GM18858 (cell line): ENCODE measurements around the gene GCSAM.
A peak's percentile ranks its signal among the peaks of the same experiment; 100 is the strongest.

ENCODE experiments used
- ATAC-seq: cut with Tn5 transposase; IDR thresholded peaks from one replicate; pipeline ENCODE4 v1.9.1; 2021; ENCODE audit not compliant: unreplicated experiment

Gene GCSAM

DNA sequence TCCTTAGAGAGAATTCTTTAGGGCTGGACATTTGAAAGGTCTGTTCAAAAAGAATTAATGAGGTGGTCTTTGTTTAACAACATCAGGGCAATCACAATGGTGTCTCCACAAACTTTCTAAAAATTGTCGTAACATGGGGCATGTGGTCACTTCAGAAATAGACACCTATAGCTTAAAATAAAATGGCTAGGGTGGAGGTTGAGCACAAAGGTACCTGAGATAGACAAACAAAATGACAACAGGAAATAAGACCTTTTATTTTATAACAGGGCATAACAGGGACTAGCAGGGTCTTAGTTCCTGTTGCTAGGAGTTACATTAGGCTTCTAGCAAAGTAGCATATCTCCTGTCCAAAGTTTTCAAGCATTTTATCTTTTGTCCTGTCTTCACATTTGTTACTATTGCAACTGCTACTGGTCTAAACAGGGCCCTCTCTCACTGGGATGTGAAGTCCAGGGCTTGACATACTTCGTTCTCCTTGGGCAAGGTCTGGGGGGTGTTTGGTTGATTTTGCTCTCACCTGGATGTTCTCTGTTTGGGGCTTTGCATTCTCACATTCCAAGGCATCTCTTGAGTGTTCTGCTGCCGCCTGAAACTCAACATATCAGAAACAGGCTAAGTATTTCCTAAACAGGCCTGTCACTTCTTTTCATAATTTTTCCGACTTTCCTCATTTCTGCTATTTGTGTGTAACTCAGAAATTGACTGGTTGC is 3.0 kb downstream of the GCSAM start:
- no peak for ATAC-seq

DNA sequence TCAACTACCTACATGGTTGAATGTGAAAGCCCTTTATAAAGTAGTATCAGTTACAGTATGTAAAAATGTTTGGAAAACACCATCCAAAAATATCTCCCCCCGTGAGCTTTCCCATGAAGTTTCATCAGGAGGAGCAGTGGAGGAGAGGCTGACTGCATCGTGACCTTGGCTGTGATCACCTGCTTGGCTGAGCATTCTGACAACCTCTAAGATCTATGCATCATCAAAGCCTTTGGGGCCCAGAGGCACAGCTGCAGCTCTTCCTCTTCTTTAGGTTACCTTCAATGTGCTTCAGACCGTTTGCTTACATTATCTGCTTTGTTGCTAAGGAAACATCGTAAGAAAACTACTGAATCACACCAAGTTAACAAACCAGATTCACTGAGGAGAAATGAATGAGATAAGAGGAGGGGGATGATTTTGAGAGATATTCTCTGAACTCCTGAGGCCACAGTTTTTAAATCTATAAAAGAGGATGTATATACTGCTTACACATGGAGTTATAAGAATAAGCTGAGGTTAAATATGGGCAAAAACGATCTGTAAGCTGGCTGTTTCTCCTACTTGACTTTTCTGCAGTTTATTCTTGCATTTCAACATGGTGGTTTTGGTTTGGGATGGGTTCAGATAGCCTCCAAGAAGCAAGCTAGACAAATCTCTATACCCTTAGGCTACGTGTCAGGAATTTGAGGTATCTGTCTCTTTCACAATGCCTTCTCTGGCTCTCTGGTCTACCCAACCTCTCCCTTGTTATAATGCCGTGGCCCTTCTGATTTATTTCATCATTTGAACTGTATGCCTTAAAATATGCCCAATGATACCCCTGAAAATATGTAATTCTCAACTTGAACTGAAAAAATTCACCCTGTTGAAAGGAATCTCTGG is 4.0 kb downstream of the GCSAM start:
- peak; percentile 46 for ATAC-seq

DNA sequence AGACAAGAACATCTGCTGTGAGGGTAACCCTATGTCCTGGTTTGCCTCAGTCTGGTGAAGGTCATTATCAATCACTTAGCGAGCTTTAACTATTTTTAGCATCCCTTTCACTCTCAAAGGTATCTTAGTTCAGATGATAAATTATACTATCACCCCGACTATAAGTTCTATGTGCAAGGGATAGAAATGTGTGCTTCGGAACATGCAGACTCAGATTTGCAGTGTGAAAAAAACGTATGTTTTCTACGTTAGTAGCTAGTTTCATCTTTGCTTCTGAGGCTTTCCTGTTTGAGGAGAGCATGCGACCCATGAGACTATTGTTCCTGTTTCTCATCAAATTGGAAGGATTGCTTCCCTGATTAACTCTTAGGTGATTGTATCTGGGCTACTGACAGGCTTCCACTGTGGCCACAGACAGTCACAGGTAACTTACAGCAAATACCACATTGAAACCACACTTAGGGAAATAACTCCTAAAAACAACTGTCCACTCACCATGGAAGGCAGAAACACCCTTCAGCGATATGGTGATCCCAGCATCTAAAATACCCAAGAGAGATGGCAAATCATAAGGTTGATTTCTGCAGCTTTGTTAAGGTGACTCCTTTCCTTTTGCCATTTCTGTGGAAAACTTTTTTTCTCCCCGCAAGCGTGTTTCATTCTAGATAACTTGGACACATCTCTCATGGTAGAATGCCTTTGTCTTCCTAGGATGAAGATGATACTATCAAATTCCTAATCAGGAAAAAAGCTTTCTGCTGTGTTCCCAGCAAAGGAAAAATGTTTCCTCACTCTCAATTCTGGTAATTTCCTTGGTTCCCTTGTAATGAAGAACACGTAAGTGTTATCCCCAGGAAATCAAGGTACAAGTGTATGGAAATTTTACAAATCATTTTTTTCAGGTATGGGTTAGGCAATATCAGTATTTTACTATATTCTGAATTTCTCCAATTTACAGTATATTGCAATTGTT is 5.2 kb downstream of the GCSAM start:
- ATAC-seq, result no peak

DNA sequence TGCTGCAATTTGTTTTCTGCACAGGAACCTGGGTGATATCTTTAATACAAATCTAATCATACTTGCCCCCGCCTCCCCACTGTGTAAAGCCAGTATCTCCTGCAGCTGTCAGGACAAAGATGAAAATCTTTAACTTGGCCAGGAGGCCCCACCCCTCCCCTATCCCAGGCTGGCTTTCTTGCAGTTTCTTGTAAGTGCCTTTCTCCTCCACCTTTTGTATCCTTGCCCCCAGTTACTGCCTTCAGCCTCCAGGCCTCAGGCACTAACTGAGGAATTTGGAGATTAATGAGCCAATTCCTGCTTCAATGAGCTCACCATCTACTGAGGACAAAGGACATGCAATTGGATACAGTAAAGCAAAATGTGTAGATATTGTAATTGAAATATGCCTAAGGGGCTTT is 6.5 kb downstream of the GCSAM start:
- no peak for ATAC-seq

DNA sequence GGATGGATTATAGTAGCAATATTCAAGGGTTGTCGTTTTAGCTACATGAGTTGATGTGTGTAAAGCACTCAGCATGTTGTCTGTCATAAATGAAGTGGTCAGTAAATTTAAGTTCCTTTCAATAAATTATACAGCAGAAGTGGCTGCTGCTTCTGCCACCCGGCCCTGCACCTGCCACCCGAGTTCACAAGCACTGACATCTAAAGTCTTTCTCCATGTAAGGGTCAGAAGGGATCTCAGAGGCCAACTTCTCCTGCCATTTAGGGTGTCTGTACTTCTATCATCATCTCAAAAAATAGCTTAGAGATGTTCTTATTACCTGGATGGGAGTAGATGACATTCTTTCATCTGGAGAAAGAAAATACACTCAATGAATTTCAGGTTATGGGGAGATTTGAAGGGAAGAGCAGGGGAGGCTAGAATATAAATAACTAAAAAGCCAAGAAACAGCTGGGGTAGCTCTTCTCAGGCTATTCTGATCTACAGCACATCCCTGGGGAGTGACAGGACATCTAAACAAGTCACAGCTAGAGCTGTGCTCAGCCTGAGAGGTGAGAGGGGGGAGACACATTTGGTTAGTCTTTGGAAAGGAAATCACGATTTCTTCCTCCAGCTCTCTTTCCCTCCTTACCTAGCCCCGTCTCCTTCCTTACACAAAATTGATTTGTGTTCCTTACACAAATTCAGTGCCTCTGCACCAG is 8.0 kb downstream of the GCSAM start:
- no peak for ATAC-seq

DNA sequence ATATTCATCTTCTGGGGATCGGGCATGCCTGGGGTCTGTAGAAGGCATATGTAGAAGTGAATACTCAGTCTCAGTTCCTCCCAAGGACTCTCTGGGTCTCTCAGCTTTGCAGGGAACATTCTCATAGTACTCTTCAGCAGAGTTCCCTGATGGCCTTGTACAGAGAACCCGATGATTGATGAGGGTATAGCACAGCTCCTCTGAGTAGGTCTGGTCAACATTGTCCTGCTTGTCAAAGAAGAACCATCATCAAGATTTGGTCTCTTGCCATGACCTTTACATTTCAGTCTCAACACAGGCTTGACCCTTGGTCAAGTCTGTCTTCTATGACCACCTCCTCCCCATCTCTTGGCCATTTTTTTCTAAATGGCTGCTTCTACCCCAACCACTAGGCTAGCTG is 9.5 kb downstream of the GCSAM start:
- ATAC-seq, result no peak

DNA sequence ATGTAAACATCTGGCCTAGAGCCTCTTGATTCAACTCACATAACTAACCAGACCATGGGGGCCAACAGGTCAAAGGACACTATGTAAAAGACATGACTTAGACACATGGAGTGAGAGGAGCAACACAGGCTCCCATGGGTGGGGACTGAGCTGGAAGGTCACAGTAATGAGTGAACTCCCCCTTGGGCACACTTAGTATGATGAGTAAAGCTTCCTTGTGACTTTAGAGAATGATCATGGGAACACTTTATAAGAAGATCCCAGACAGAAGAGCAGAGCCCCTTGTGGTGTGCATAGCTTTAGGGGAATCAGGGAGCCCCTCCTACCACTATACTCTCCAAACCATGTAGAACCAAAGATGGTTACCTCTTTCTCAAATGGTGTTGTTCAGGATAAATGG is 10.2 kb downstream of the GCSAM start:
- ATAC-seq, result no peak

DNA sequence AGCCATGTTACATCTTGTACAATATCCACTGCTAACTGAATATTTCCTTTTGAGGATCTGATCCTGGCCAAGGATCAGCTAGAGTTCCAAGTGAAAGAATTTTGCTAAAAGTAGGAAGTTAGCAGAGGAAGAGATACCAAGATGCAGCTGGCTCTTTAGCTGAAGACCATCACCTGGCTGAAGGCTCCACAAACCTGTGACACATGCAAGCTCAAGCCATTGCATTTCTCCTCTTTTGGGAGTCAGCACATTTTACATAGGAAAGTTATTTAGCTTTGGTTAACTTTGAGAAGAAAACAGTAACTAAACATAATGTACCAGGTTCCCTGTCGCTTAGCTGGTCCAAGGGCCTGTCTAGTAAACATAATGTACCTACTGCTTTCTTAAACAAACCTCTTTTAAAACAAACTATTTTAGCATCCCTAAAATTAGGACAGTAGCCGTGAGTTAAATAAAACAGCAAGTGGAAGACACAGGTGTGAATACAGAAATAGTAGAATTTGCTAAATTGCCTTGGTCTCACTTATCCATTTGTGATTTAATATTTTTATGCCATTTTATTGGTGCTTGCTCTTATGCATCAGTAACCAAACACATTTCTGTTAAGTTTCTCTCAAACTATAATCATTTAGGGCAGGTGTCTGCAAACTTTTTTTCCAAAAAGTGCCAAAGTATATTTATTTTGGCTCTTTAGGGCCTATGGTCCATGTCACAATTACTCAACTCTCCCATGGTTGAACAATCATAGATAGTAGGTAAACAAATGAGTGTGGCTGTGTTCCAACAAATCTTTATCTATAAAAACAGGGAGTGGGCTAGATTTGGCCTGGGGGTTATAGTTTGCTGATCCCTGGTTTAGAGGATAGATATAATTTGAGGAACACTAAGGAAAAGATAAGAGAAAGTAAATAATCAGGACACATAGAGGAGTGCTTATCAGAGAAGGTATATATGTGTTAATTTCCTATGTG is 11.2 kb downstream of the GCSAM start:
- ATAC-seq, result no peak

DNA sequence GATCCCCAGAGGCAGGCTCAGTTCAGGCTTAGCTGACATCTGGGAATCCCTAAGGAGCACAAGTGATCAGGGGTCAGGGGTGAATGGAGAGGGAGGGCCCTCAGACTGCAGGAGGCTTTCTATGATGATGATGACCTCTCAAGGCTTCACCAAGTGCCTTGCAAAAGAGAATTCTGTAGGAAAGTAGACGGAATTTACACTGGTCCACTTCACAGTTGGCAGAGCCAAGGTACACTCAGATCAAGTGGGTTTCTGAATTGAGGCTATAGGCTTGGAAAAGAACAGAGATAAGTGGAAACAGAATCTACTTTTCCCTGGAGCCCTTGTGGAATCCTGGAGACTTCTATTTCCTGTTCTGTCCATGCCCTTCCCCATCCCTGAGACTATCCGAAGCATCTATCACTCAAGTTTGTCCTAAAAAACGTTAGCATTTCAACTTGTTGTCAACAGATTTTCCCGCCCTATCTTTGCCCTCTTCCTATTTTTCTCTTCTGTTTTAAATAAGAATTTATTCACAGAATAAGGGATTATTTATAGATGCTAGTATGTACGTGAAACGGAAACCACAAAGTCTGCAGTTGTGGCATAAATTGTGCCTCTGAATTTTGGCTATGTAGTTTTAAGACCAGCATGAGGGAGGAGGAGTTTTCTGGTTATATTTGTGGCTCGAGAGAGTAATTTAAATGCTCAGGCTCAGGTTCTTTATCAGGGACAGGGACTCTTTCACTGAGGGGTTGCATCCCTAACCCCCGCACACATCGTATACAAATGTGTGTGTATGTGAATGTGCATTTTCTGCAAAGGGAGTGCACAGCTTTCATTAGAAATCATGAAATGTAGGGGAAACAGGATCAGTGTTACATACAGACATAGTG is 12.8 kb downstream of the GCSAM start:
- ATAC-seq, result no peak

DNA sequence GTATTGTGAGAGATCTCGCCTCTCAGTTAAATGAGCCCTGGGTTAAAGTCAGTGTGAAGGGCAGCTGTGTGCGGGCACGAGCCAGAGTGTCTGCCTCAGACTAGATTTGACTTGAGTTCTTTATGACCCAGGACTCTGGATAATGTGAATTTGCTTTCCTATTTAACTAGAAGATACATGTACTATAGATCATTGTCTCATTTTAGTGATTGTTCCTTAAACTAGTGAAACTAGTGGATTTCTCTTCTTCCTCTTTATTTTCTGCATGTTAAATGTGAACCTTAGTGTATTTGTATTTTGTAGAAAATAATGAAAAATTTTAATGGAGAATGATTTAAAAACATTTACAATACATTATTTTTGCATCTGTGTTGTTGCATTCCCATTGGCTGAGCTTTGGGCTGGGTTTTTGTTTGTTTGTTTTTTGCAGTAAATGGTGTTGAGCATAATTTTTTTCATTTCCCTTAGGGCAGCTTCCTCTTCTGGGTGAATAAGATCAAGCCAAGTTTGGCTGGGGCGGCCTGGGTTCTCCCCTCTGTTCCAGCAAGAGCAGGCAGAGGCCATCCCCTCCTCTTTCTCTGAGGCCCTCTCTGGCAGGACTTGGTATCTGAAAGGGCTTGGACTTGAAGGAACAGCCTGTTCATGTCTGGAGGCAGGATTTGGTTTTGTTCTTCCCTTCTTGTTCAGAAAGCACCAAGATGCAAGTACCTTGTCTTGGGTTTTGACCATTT is 15.0 kb downstream of the GCSAM start:
- peak; percentile 15 for ATAC-seq

DNA sequence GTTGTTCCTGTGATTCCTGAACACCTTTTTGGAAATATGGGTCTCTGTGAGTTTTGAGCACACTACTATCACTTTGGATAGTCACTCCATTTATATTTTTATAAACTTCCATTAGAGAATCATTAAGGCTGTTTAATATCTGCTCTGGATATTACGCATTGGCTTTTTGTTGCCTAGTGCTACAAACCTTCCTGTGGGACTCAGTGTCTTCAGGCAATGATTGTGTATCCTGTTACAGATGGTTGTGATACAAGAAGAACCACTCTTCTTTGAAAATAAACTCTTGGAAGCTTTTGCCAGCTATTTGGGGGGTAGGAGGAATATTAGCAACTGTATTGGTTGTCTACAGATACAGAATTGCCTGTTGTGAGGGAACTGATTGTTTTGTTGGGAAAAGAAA is 15.6 kb downstream of the GCSAM start:
- ATAC-seq, result no peak

DNA sequence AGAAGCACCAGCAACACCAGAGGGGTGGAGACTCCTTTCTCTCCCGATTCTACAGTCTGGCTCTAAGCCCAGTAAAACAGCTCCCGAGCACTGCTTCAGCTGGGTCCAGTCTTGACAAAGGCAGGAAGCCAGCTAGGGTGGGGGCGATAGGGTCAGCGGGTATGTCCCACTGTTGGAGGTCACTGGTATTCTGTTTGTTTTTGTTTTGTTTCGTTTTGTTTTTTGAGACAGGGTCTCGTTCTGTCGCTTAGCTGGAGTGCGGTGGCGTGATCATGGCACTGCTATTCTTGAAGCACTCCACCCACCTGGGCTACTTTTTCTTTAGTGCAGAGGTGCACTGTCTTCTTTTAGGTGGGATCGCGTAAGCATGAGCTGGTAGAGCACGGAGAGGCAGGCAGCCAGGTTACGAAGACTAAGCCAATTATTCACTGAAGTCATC is 16.3 kb downstream of the GCSAM start:
- no peak for ATAC-seq

DNA sequence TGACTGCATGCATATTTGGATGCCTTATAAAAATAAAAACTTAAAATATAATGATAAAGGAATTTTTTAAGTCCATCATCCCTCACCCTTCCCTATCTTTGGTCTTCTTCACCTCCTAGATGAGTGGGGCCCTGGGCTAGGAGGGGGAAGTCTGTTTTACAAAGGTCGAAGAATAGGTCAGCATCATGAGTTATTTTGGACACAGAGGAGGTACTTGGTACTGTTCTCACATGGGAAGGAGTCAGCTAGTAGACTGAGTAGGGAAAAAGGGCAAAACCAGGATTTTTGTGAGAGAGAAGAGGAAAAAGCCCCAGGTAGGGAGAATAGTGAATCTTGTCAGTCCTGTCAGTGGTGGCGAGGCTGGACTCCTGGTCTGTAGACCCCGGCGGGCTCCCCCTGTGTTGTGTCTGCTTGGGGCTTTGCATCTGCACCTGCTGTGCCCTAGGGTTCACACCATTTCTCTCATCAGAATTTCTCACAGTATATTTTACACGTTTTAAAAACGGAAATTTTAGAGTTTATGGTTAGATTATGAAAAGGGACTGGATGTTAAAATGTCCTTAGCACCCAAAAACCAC is 17.2 kb downstream of the GCSAM start:
- ATAC-seq, result no peak

DNA sequence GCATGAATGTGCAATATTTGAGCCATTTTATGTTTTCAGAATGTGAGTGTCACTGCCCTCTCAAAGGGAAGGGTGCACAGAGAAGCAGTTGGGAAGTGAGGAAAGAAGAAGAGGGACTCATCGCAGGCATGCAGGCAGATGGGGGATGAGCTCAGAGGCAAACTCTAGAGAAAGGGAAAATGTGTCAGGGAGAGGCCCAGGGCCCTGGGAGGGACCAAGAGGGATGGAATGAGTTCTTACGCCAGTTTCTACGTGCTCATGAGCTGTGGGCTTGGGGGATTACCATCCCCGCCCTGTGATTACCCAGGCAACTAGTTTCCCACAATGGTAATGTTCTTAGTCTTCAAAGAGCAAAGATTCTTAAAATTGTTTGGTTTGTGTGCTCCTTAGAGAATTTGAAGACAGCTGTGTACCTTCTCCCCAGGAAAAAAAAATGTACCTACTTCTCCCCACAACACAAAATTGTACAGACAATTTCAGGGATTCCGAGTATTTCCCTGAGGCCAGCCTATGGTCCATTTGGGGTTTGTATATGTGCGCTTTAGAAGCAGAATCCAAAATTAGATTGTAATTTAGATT is 17.8 kb downstream of the GCSAM start:
- peak; percentile 31 for ATAC-seq

DNA sequence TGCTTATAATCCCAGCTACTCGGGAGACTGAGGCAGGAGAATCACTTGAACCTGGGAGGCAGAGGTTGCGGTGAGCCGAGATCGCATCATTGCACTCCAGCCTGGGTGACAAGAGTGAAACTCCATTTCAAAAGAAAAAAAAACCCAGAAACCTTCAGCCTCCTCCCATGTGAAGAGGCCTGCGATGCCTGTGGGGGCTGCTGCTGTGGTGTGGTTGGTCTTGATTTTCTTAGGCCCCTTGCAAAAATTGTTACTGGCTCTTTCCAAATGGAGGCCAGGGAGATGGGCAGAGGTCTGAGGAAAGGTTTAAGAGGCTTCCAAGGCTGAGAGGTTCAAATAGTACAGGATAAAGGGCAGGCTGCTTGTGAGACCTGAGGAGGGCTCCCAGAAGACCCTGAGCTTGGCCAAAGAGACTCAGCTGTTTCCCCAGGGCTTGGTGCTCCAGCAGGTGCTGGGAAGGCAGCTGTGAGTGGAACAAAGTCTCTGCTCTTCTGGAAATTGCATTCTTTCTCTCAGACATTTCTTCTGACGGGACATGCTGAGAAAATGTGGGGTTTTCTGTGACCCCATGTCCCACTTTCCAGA is 18.4 kb downstream of the GCSAM start:
- no peak for ATAC-seq

DNA sequence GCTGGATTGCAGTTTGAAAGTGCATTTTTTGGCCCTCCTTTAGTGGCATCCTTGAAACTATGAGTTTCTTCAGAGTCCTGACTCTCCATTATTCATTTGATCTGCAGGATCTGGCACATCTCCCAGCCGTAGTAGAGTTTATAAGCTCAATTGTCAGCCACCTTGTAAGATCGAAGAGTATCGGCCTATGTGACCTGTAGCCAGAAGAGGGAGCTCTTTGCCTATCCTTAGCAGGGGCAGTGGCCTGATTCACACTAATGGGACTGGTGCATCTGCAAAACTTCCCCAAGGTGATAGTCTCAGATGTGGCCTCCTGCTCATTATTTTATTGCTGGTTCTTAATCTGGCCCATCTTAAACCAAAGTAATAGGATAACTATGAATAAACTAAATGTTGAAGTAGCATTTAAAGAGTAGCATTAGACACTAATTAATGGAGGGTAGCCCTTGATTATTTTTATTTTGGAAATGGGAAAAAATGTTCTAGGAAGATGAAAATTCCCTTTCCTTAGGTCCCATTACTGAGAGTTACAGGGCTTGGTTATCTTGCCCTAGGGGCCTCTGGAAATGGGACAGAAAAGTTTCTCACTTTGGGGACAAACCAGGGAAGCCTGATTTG is 21.2 kb downstream of the GCSAM start:
- ATAC-seq, result peak; percentile 42
